HepG2 (cell line): ENCODE measurements around the gene LTA4H. TPM values are rescaled to one million over a fixed set of nuclear protein-coding genes. Genes with fewer than 3 reads are reported as not detected.

Experiments used
- CBX2 ChIP-seq, 2 experiments: fragments of 200-600 bp in 1 of 2; sonication (generic); formaldehyde crosslinking in 1 of 2; IDR thresholded peaks; 2 replicates each; pipeline versions ENCODE4 v1.7.0 to v1.8.1; 2018 to 2022; ENCODE audit warnings: low read depth in 2 of 2, low read length in 1 of 2, mild to moderate bottlenecking in 1 of 2, missing genetic modification reagents in 1 of 2
- CBX5 ChIP-seq: sonication (generic); formaldehyde crosslinking; IDR thresholded peaks from 2 replicates; pipeline ENCODE4 v1.4.0; 2020; ENCODE audit warnings: missing genetic modification reagents, borderline replicate concordance
- HNRNPH1 ChIP-seq: fragments of 200-400 bp; formaldehyde crosslinking; optimal IDR thresholded peaks from 2 replicates; pipeline ENCODE3; 2017; ENCODE audit warnings: mild to moderate bottlenecking, low read depth, low read length
- SRY ChIP-seq: sonication (generic); formaldehyde crosslinking; IDR thresholded peaks from 2 replicates; pipeline ENCODE4 v1.8.0; 2022; ENCODE audit warnings: mild to moderate bottlenecking, missing genetic modification reagents
- ZNF234 ChIP-seq: sonication (generic); formaldehyde crosslinking; conservative IDR thresholded peaks from 2 replicates; pipeline ENCODE4 v1.5.1; 2020; ENCODE audit warnings: mild to moderate bottlenecking, missing genetic modification reagents
- ZNF274 ChIP-seq: sonication (generic); formaldehyde crosslinking; IDR thresholded peaks from 2 replicates; pipeline ENCODE4 v1.5.1; 2020; ENCODE audit warnings: mild to moderate bottlenecking, missing genetic modification reagents
- ZNF460 ChIP-seq: sonication (generic); formaldehyde crosslinking; IDR thresholded peaks from 2 replicates; pipeline ENCODE4 v1.5.1; 2020; ENCODE audit warnings: missing genetic modification reagents, mild to moderate bottlenecking, borderline replicate concordance
- ZNF550 ChIP-seq: sonication (generic); formaldehyde crosslinking; IDR thresholded peaks from 2 replicates; pipeline ENCODE4 v1.4.0; 2020; ENCODE audit warnings: mild to moderate bottlenecking, missing genetic modification reagents, borderline replicate concordance
- ZNF563 ChIP-seq: sonication (generic); formaldehyde crosslinking; IDR thresholded peaks from 2 replicates; pipeline ENCODE4 v1.8.0; 2022; ENCODE audit warnings: mild to moderate bottlenecking, moderate library complexity, missing genetic modification reagents
- ZNF605 ChIP-seq: sonication (generic); formaldehyde crosslinking; IDR thresholded peaks from 2 replicates; pipeline ENCODE4 v1.8.0; 2022; ENCODE audit warnings: mild to moderate bottlenecking, missing genetic modification reagents
- ZNF614 ChIP-seq: IDR thresholded peaks from 2 replicates; pipeline ENCODE4 v1.6.1; 2018; ENCODE audit warnings: missing biosample characterization, missing genetic modification reagents, inconsistent platforms, borderline replicate concordance
- ZNF780A ChIP-seq: sonication (generic); formaldehyde crosslinking; IDR thresholded peaks from 2 replicates; pipeline ENCODE4 v1.8.0; 2022; ENCODE audit warnings: mild to moderate bottlenecking, missing genetic modification reagents, moderate library complexity
- polyA plus RNA-seq, 8 experiments: library from polyadenylated mRNA; depleted of rRNA in 3 of 8; stranded (reverse) in 7 of 8; unstranded in 1 of 8; fragments of >200 nt; fragmentation: Illumina TruSeq in 4 of 8; extraction: Trizol in 4 of 8; gene quantifications; 2 replicates each; pipeline versions ENCODE4 v1.2.1 to v1.2.3, GENCODE V29; 2011 to 2016; ENCODE audit warnings: low read depth in 4 of 8, missing spikeins in 1 of 8, mixed read lengths in 1 of 8; ENCODE audit not compliant: insufficient read depth in 1 of 8
- total RNA-seq, 5 experiments: library from RNA; depleted of rRNA; stranded (reverse); fragments of >200 nt; fragmentation: Illumina TruSeq; extraction: Trizol; gene quantifications; 2 replicates each; pipeline ENCODE4 v1.2.3, GENCODE V29; 2016; ENCODE audit warnings: low read depth in 1 of 5
- TF ChIP-seq, protein P1 (sequence below): sonication (generic); formaldehyde crosslinking; IDR thresholded peaks from 2 replicates; pipeline ENCODE4 v1.8.0; 2022; ENCODE audit warnings: missing genetic modification reagents, mild to moderate bottlenecking, borderline replicate concordance
- TF ChIP-seq, protein P2 (sequence below): sonication (generic); formaldehyde crosslinking; conservative IDR thresholded peaks from 2 replicates; pipeline ENCODE4 v1.8.0; 2022; ENCODE audit warnings: mild to moderate bottlenecking, moderate library complexity, missing genetic modification reagents

LTA4H gene
- total and polyA plus RNA-seq, 2 of the 13 experiments (the other 11 are each of a cell fraction or from before 2014, with no cell fraction given): 87.5 to 90.4 TPM

DNA sequence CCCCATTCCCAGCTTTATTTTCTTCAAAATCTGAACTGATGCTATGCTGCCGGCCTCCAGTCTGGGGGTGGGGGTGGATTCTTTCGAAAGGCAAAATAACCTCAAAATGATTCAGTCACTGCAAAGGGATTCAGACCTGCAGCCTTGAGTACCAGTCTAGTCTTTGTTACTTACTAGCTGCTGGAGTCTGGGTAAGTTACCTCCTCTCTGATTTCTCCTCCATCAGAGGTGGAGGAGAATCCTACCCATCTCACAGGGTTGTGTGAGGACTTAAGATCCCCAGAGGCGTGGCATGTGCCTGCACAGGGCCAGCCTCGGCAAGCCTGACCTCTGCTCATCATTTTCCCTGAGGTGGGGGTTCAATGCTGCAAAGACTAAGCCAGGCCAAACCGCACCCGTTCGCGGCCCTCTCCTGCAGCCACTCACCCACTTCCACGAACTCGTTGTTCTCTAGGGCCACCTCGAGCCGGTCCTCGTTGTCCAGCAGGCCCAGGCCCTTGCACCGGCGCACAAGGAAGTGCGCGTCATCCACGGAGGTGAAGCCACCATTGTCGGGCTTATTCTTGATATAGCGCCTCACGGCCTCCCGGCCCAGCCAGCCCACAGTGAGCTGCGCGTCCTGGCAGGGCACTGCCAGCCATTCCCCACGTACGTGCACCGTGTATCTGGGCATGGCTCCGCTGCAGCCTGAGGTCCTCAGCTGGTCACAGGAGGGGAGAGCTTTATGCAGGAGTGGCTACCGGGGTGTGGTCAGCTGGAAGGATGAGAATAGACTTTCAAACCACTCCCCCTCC is 40.0 kb downstream of the LTA4H start (continued):
- TF ChIP-seq, protein P1, sequence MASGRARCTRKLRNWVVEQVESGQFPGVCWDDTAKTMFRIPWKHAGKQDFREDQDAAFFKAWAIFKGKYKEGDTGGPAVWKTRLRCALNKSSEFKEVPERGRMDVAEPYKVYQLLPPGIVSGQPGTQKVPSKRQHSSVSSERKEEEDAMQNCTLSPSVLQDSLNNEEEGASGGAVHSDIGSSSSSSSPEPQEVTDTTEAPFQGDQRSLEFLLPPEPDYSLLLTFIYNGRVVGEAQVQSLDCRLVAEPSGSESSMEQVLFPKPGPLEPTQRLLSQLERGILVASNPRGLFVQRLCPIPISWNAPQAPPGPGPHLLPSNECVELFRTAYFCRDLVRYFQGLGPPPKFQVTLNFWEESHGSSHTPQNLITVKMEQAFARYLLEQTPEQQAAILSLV (CRISPR knock-in tag): peak; percentile 58; the same call in 1 of the 2 replicates
- TF ChIP-seq HNRNPH1 (no peak), ZNF274 (CRISPR knock-in tag) (peak; percentile 52; the same call in 1 of the 2 replicates), ZNF605 (0 out of 2 replicates have a peak, but pooled peaks have one; percentile 58), ZNF234 (CRISPR knock-in tag) (no peak), ZNF460 (CRISPR knock-in tag) (no peak), SRY (CRISPR knock-in tag) (peak; percentile 87; the same call in 1 of the 2 replicates), CBX5 (CRISPR knock-in tag) (no peak), ZNF550 (no peak), ZNF563 (CRISPR knock-in tag) (no peak), ZNF614 (CRISPR knock-in tag) (no peak), CBX2 (IDR thresholded peaks at IDR 0.05; ENCODE audit: low read depth, low read length) (no peak), CBX2 (CRISPR knock-in tag; IDR thresholded peaks at IDR 0.05; ENCODE audit: low read depth) (peak; percentile 17; the same call in 1 of the 2 replicates), ZNF780A (CRISPR knock-in tag) (no peak)
- TF ChIP-seq, protein P2, sequence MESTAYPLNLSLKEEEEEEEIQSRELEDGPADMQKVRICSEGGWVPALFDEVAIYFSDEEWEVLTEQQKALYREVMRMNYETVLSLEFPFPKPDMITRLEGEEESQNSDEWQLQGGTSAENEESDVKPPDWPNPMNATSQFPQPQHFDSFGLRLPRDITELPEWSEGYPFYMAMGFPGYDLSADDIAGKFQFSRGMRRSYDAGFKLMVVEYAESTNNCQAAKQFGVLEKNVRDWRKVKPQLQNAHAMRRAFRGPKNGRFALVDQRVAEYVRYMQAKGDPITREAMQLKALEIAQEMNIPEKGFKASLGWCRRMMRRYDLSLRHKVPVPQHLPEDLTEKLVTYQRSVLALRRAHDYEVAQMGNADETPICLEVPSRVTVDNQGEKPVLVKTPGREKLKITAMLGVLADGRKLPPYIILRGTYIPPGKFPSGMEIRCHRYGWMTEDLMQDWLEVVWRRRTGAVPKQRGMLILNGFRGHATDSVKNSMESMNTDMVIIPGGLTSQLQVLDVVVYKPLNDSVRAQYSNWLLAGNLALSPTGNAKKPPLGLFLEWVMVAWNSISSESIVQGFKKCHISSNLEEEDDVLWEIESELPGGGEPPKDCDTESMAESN (CRISPR knock-in tag): 0 out of 2 replicates have a peak, but pooled peaks have one; percentile 0
- TF ChIP-seq, all 625 proteins: peak for 28
